Brain pericyte (primary cell): Measurements from ENCODE around the gene TRAK1.

Experiments used
- DNase-seq: peaks from one replicate; pipeline ENCODE4 v3.0.0-alpha.2; 2012; ENCODE audit warnings: low read depth, low spot score

Gene TRAK1

DNA sequence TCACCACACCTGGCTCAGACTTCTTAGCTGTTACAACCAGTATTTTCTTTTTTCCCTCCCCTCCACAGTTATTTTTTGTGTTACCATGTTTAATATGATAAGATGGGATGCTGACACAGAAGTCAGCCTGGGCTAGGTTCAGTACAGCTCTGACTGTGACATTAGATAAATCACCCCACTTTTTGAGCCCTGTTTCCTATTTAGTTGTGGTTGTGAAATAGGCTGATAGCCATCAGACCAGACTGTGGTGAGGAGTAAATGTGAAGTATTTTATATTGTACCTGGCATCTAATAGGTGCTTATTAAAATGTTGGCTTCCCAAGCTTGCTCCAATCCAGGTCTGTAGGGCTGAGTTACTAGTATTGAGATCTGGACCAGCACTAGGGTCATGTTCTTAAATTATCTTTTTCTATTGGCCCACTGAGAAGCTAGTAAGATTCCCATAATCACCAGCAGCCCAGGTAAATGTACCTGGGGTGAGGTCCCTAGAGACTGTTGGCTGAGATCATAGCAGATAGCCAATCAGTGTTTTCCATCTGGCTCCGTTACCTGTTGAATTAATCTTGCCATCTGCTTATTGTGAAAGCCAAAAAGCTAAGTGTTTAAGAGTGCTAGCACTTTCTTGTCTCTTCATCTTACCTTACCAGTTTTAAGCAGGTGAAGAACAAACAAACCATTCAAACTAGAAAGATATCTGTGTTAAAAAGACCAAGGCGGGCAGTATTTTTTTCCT, 113.9 kb downstream of the TRAK1 start:
- no peak for DNase-seq

DNA sequence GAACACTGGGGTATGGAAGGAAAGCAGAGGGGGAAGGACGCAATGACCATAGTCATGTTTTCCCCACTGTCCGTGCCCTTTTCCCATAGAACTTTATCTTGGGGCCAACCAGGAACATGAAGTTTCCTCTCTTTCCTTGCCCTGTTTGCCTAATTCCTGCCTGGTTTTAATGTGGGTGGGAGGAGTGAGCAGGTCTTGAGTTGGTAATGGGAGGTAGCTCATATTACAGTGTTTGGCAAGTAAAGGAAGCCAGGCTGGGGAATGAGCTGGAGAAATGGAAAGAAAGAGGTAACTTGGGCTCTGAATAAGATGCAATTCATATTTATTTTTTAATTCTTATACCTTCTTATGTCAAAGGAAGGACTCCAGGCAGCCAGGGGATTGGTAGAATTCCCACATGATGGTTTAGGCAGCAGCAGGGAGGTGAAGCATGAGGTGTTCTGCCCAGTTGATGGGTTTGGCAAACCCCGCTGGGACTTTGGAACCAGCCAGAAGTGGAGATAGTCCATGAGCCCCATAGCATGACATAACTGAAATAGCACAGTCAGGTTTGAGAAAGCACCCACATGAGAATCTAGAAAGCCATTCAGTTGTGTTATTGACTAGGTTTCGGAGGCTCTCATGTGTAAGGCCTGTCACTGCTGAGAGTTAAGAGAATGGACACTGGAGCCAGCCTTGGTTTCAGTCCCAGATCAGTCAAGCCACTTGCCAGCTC, 114.8 kb downstream of the TRAK1 start:
- no peak for DNase-seq

DNA sequence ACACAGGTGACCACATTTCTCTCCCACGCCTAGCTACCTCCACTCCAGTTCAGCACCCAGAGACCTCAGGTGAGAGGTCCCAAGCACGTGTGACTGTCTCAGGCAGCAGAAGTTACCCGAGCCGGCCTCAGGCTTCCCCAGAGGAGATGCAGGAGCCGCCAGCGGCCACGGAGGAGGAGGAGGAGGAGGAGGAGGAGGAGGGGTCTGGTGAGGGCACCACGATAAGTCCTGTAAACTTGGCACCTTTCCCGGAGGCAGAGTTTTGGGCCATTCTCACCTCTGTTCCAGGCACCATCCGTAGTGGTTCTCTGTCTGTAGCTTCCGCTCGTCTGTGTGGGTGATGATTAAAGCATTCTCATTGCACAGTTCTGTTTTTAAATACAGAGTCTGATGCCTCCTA, 118.8 kb downstream of the TRAK1 start:
- DNase-seq: no peak

DNA sequence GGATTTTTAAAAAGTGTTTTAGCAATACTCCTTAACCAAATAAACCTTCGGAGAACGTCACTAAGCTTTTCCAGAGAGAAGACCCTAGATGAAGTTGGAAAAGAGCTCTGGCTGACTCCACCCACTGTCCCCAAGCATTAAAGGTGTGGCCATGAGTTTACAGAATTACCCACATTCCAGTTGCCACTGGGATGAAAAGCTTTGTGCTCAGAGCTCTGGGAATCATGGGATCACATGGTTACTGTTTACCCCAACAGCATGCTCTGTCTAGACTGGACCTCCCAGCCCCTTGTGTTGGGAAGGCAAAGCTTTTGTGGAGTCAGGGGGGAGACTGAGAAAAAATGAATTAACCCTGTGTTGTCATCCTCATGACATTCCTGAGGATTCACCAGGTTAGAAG, 119.6 kb downstream of the TRAK1 start:
- DNase-seq: no peak

DNA sequence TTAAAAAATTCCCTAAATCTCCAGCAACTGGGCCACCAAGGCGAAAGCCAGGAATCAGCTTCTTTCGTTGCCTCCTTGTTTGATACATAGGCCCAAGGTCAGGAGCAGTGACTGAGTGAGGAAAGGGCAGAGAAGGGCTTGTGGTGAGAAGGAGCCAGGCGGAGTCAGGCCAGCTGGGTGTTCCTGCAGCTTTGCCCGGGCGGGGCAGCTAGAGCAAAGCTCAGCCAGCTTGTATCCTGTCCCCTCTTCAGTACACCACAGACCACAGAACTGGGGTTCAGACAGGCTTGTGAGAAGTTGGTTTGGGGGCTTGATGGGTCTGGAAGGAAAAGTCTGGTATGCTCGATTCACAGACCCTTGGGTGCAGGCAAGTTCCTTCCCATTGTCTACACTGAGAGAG, 122.3 kb downstream of the TRAK1 start:
- DNase-seq: no peak

DNA sequence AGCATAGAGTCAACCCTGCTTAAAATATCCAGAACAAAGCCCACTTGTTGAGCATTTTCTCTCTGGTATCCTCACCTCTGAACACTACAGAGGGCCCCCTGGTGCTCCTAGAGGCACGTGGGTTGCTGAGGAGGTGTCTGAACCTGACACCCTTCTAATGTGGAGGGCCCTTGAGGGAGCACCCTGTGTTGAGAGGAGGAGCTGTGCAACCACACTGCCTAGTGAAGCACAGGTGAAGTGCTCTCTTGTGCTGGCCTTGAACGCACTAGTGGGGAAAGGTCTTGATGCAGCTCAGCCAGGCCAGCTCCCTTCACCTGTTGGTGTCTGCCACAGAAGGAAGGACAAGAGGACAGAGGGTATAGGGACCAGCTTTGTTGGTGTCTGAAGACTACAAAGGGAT, 122.9 kb downstream of the TRAK1 start:
- no peak for DNase-seq

DNA sequence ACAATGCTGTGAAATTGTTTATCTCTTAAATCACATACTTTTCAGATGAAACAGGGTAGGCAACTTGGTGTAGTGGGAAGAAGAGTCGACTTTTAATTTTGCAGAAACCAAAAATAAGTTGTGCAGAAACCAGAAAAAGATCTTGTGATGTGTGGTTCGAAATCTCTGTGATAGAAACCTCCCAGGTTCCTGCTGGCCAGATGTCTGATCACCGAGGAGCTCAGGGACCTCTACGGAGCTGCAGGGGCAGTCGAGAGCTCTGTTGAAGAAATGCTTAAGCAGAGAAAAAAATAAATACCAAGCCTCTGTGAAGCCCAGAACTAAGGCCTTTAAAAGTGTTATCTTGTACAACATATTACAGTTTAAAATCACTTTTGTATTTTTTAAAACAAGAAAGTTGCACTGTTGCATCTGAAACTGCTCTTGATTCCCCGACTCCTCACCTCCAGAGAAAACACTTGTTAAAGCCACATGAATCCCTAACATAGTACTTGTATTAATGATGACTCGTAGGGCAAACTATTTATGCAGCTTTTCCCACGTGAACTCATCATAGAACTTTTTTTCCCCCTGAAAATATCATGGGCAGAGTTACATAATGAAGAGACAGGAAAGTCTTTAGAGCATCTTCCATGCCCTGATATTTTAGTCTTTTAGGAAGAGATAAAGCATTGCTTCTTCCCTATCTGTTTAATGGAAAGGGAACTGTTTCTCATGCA, 123.6 kb downstream of the TRAK1 start:
- no peak for DNase-seq

DNA sequence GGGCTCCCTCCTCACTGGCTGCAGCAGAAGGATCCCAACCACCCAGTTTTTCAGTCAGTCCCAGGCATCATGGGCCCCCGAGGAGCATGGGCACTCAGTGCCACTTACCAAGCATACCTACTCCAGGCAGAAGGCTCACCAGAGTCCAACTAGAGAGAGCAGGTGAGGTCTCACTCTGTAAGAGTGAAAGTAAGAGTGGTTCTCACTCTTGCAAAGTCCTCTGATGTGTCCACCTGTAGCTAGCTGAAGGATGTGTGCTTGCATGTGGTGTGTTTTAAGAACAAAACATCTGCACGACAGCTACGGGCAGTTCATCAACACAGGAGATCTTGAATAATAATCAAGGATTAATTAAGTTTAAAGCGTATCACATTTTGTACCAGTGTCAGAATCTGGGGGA, 125.1 kb downstream of the TRAK1 start:
- no peak for DNase-seq

DNA sequence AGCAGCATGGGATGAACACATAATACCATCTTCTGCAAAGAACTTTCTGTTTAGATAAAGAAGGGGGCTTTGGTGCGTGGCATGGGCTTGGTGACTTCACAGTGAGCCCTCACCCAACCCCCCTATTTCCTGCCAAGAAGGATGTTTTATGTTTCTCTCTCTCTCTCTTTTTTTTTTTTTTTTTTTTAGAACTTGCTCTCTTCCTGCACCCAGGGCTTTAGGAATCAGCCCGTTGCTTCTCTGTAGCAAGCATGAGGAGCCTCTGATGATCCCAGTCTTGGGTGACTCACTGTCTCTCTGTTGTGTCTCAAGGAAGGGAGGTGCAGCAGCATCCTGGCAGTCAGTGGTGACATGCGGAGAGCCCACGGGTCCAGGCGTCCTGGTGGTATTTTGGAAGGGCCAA, 125.8 kb downstream of the TRAK1 start:
- DNase-seq: no peak

DNA sequence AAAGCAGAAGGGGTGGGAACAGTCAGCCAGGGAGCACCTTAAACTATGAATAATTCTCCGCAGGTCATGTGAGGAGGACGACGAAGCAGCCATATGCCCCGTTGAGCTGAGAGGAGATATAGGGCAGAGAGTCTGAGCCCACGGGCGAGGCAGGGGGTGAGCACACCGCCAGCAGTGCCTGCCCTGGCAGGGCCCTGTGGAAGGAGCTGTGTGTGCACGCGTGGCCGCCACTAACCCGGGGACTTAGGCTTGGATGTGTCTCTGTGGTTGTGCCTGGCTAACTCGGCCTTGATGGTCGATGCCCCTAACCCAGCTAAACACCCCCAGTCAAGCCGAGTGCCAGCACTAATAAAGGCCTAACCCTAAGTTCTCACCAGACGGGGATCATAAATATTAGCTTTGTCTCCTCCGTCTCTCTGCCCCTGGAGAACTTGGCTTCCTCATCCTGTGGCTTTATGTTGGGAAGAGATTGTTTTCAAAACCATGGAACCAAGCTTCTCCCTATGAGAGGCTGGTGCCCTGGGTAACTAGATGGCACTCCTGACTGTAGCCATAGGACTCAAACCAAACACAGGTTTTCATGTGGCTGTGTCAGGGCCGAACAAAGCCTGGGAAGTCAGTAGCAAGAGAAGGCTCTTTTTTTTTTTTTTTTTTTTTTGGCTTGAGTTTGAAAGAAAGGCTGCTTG, 129.4 kb downstream of the TRAK1 start:
- DNase-seq: no peak

DNA sequence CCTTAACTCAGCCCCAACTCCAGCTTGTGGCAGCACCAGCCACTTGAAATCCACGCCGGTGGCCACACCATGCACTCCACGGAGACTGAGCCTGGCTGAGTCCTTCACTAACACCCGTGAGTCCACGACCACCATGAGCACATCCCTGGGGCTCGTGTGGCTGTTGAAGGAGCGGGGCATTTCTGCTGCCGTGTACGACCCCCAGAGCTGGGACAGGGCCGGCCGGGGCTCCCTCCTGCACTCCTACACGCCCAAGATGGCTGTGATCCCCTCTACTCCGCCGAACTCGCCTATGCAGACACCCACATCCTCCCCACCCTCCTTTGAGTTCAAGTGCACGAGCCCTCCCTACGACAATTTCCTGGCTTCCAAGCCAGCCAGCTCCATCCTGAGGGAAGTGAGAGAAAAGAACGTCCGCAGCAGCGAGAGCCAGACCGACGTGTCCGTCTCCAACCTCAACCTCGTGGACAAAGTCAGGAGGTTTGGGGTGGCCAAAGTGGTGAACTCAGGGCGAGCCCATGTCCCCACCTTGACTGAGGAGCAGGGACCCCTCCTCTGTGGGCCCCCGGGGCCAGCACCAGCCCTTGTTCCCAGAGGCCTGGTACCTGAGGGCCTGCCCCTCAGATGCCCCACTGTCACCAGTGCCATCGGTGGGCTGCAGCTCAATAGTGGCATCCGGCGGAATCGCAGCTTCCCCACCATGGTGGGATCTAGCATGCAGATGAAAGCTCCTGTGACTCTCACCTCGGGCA, 132.0 kb downstream of the TRAK1 start:
- DNase-seq: no peak

DNA sequence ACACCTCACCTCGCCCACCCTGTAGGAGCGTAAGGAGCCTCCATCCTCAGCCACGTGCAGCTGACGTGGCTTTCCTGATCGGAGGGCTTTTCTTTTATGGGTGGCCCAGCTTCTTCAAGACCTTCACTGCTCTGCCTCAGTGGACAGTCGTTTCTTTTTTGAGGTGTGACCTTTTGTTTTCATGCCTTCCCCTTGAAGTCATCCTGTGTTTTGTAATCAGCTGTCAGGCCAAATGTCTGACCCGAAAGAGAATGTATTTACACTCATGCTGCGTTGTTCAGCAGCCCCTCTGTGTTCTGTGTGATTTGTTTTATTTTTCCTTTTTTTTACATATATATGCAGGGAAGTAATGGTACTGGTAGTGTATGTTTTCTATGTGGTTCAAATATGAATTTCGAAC, 133.0 kb downstream of the TRAK1 start:
- DNase-seq: no peak

DNA sequence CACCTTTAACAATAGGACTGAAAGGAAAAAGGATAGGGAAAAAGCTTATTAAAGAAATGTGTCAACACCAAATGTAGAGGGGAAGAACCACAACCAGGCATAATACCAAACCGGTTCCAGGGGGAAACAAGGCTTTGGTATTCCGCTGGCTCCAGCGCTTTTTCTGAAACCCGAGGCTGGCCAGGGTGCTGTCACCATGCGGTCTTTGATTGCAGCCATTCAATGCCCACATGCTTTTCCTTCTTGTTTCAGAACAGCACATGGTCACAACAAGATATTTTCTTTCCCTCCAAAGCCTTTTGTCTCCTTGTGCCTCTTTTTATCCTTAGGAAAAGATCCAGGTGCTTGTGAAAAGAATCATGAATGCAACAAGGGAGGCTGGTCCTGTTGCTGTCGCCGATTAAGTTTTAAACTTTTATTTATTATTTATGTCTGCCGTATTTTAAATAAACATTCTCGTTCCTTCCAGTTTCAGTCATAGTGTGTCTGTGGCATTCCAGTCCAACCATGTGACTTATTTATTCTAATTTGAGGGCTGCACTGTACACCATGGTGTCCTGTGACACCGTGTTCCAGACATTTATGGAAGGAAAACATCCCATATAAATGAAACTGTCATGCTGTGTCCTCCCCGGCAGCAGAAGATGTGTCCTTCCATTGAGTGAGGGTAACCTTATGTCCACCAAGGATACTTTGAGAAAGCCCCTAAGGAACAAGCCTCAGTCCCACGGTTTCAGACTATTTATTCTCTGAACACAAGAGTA, 133.7 kb downstream of the TRAK1 start:
- DNase-seq: no peak

DNA sequence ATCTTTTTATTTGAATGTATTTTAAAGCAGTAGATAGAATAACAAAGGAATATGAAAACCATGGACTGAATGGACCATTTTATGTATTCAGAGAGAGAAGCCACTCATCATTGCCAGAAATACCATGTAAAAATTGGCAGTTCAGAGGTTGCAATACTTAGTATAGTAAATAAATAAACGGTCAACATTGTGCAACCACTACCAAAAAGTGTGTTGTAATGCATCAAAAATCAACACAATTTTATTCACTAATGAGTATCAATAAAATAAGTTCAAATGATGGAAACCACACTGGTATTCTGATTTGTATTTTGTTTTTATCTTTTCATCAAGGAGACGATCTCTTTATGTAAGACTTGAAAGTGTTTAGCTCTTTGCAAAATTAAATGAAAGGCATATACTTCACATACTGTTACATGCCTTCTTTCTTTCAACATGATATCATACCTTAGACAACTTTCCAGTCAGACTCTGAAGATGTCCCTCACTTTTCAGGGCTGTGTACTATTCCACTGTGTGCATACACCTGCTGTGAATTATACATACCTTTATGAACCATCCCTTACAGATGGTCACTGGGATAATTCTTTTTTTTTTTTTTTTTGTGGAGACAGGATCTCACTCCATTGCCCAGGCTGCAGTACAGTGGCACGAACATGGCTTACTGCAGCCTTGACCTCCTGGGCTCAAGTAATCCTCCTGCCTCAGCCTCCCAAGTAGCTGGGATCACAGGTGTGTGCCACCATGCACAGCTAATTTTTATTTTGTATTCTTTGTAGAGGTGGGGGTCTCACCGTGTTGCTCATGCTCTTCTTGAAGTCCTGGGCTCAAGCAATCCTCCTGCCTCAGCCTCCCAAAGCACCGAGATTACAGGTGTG, 134.6 kb downstream of the TRAK1 start:
- DNase-seq: no peak

DNA sequence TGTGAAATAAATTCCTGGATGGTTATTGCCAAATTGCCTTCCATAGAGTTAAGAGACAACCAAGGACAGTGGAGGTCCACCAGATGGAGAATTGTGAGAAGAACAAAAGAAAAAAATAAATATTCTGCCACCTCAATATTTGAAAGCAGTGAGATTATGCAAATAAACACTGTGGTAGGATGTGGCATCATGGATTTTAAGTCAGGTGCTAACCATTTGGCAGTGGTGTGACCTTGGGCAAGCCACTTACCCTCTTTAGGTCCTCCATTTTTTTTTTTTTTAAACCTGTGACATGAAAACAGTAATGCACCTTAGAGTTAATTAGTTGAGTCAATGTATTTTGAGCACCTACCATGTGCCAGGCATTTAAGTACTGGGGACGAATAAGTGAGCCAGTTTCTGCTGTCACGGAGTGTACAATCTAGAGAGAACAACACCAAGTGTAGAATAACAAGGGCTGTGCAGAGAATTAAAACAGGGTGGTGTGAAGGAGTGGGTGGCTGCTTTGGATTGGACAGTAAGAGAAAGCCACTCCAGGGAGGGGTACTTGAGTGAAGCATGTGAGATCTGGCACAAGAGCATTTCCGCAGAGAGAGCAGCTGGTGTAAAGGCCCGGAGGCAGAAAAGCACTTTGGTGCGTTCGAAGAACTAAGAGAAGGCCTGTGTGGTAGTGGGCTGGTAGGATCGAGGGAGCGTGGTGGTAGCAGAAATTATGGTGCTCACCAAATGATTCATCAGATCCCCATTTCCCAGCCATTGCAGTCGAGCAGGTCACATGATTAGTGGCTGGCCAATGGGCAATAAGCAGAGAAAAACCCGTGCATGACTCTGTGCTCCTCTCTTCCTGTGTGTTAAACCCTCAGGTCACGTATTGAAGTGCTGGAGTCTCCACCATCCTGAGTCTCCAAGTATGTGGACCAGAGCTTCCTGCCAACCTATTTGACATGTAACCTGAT, 135.6 kb downstream of the TRAK1 start:
- no peak for DNase-seq

DNA sequence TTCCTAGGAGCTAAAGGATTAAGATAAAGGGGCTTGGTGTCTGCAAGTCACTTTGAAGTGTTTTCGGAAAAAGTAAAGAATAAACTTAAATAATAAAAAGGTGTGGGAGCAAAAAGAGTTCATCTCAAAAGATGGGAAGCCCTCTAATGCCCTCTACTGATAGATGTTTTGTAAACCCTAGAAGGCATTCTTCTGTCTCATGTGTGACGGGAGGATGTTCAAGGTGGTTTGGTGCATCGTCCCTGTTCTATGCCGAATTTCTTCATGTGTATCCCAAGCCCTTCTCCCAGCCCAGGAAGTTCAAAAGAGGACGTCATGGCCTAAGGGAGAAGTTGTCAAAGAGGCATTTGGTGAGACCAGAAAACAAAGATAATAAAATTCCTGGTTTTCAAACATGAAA, 137.6 kb downstream of the TRAK1 start:
- no peak for DNase-seq

DNA sequence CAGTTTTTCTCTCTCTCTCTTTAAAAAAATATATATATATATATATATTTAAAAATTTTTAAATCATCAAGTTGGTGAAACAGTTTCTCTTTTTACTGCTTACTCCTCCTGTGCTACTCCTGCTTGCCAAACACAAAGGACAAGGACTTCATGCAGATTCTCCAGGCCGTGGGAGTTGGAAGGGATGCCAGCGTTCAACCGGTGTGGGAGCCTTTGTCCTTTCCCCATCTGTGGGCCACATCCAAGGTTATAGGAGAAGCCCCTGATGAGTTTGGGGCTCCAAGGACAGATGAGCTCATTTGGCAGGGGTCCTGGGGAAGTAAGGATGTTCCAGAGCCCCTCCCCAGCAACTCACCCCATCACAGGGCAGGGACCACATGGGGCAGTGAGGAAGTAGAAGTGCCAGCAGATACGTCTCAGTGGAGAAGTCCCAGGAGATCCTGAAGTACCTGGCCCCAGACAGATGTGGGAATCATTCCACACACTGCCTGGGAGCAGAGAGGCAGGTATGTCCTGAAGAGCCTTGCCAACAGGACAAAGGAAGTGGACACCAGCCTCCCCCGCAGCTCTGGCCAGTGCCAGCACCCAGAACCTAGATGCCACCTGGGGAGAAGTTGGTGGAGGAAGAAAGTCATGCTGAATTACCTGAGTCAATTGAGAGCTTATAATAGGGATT, 138.2 kb downstream of the TRAK1 start:
- DNase-seq: no peak
